ENCODE data around the gene ESYT2.

Gene ESYT2

DNA sequence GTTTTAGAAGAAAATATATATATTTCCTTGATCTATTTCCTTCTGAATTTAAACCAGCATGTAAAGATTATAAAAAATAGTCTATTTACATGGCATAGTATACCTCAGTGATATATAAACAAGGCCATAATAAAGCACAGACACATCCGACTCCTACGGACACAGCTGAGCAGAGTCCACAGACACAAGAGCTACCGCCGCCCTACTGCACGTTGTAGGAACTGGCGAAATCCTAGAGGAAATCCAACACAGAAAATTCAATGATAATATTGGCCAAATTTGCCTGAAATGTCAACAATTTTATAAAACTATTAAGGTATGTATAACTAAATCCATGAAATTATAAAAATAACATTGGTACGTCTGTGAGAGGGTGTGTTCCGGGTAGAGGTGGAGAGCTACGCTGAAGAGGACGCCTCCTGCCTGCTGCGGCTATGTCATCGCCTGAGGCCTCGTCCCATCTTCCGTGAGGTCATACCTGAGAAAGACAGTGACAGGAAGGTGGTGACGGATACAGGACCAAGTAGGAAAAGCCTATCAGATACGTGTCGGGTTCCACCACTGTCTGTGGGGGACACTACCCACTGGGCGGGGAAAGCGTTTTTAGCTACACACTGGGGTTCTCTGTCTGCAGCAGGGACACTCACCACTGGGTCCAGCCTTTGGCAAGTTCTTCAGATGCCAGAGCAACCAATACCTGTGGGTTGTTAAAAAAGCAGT is 95.4 kb downstream of the ESYT2 start:
- DNase-seq (ENCODE audit: low read depth): no peak
- H3K4me3 ChIP-seq (ENCODE audit: low read length): no peak overlapping the region
- TF ChIP-seq, protein P1, sequence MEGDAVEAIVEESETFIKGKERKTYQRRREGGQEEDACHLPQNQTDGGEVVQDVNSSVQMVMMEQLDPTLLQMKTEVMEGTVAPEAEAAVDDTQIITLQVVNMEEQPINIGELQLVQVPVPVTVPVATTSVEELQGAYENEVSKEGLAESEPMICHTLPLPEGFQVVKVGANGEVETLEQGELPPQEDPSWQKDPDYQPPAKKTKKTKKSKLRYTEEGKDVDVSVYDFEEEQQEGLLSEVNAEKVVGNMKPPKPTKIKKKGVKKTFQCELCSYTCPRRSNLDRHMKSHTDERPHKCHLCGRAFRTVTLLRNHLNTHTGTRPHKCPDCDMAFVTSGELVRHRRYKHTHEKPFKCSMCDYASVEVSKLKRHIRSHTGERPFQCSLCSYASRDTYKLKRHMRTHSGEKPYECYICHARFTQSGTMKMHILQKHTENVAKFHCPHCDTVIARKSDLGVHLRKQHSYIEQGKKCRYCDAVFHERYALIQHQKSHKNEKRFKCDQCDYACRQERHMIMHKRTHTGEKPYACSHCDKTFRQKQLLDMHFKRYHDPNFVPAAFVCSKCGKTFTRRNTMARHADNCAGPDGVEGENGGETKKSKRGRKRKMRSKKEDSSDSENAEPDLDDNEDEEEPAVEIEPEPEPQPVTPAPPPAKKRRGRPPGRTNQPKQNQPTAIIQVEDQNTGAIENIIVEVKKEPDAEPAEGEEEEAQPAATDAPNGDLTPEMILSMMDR (conservative IDR thresholded peaks at IDR 0.05; ENCODE audit: low read length): no peak

DNA sequence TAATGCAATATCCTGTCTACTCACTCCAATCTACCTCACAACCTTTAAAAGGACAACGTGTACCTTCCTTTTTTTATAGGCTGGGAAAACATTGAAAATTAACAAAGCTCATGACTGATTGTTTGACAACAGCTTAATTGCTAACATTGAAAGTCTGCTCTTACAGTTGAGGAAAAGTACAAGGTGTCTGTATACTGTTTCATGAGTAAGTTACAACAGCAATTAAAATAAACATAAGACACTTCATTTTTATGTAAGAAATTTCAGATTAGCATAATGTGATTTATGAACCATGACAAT is 96.1 kb downstream of the ESYT2 start:
- H3K4me3 ChIP-seq (ENCODE audit: low read length): no peak overlapping the region
- TF ChIP-seq, protein P1 (conservative IDR thresholded peaks at IDR 0.05; ENCODE audit: low read length): no peak
- no peak for DNase-seq (ENCODE audit: low read depth)

DNA sequence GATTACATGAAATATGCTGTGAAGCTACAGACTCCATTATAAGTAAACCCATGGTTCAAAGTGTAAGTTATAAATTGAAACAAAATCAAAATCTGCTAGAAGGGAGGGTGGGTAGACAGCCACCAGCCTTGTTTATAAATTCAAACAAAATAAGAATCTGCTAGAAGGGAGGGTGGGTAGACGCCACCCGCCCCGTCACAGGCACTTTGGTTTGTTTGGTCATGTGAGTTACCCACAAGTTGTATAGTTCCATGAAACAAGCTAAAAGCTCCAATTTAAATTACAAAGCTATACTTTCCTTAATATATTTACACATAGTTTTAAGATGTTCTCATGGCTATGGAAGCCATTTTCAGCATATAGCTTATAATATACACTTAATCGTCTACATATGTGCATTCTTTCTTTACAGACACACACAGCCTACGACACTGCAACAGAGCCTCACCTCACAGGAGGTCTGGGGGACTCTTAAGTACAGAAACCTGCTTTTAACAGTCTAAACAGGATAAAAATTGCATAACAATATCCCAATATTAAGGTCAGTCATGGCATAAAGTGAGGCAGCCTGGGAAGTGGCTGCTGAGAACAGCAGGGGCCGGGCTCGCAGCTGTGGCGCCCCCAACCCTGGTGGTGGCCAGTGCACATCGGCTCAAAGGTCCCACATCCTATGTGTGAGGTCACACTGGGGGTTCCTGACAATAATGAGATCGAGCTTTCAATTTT is 96.7 kb downstream of the ESYT2 start:
- DNase-seq (ENCODE audit: low read depth): no peak
- TF ChIP-seq, protein P1 (conservative IDR thresholded peaks at IDR 0.05; ENCODE audit: low read length): no peak
- no peak overlapping the region for H3K4me3 ChIP-seq (ENCODE audit: low read length)

DNA sequence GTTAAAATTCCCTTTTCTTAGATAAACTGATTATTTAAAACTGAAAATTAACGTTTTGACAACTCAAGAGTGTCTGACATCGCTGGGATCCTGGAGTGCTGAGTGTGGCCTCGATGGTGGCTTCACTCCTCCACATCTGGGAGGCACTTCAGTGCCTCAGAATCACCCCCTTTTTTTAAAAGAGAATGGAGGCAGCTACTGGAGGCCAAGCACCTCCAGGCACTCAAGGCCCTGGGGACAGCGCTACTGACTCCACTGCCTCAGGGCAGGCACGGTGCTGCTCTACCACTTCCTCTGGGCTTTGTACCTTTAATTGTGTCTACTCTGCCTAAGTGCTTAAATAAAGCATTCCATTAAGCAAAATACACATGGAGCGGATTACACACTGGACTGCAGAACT is 97.5 kb downstream of the ESYT2 start:
- no peak overlapping the region for H3K4me3 ChIP-seq (ENCODE audit: low read length)
- TF ChIP-seq, protein P1 (conservative IDR thresholded peaks at IDR 0.05; ENCODE audit: low read length): no peak
- no peak for DNase-seq (ENCODE audit: low read depth)

DNA sequence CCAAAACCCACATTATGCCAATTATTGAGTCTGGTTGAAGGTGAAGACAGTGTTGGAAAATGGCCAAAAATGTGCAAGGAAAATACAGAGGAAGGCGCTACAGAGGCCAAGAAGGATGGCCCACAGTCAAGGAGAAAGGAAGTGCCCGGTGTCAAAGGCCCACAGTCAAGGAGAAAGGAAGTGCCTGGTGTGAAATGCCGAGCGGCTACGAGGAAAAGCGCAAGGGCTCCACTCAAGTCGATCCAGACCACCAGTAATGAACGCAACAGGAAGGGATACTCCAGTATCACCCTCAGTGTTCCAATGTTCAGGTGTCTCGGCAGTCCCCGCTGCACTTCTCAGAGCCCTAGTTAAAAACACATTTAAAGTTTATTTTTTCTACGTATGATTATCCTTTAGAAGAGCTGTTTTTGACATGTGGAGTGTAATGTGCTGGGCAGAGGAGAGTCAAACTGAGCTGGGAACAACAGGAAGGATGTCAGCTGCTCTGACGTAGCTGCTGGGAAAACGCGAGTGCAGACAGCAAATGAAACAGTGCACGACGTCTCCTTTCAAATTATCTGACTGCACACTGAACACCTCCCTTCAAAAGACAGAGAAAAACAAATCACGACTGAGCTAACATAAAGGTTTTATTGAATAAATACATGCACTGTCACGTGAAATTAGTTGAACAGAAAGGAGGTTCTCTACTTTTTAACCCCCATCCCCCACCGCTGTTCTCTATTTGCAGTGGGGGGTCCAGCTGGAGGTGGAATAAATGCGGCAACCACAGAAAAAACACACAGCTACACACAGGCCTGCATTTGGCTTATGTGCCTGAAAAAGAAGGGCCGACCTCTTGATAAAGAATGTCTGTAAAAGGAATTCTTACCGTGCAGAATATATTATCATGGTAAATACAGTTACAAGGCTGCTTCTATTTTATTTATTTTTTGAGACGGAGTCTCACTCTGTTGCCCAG is 98.6 kb downstream of the ESYT2 start:
- DNase-seq (ENCODE audit: low read depth): no peak
- no peak overlapping the region for H3K4me3 ChIP-seq (ENCODE audit: low read length)
- TF ChIP-seq, protein P1 (conservative IDR thresholded peaks at IDR 0.05; ENCODE audit: low read length): no peak

DNA sequence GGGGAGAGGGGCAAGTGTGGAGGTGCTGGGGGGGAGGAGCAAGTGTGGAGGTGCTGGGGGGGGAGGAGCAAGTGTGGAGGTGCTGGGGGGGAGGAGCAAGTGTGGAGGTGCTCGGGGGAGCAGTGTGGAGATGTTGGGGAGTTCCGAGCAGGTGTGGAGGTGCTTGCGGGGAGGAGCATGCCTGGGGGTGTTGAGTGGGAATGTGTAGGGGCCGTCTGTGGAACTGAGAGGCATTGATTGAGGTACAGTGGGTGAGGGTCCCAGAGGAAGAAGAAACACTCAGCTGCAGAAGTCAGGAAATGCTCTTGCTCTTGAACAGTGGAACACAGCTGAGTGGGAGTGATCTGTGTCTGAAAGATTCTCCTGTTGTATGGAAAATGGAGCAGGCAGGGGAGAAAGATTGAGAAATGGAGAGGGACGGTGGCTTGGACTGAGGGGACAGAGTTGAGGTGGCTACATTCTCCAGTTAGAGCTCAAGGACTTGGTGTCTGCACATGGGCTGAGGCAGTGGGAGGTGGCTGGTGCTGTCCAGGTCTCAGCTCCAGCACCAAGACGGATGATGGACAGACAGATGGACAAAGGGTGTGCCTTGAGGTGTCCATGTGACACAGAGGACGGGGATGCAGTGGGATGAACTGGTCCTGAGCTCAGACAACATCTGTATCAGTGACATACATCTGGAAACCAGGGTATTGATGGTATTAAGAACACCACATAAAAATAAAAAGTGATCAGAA is 99.5 kb downstream of the ESYT2 start:
- DNase-seq (ENCODE audit: low read depth): no peak
- no peak overlapping the region for H3K4me3 ChIP-seq (ENCODE audit: low read length)
- TF ChIP-seq, protein P1 (conservative IDR thresholded peaks at IDR 0.05; ENCODE audit: low read length): no peak
